GM12878 (cell line): Measurements from ENCODE around the gene TEC. TPM values are rescaled to one million over a fixed set of nuclear protein-coding genes. Genes with fewer than 3 reads are reported as not detected.
A peak's percentile ranks its signal among the peaks of the same experiment; 100 is the strongest.

Experiments
- ATAC-seq: fragments of 200-7000 bp; cut with Tn5 transposase; 3 replicates; pipeline ENCODE4 v1.9.1; 2020; ENCODE audit warnings: mild to moderate bottlenecking, moderate library complexity
- BruUV-seq: library from RNA; stranded (reverse); fragments of 400-500 nt; replicated peaks from 2 replicates; lab custom pipeline; 2021; lab: Mats Ljungman, UMichigan
- CTCF ChIA-PET: fragments of 300-600 bp; sonication (Branson Sonifier 250); formaldehyde crosslinking; extraction: SDS; loops from one replicate; lab custom pipeline; 2021; ENCODE audit warnings: inconsistent platforms; lab: Yijun Ruan, JAX
- POLR2A ChIA-PET: fragments of 350-600 bp; formaldehyde crosslinking; extraction: SDS; loops from one replicate; lab custom pipeline; 2021; ENCODE audit warnings: inconsistent platforms; lab: Charles Lee
- RAD21 ChIA-PET: fragments of 300-600 bp; sonication (Branson Sonifier 250); formaldehyde crosslinking; loops from one replicate; lab custom pipeline; 2023; ENCODE audit warnings: antibody characterized with exemption; ENCODE audit not compliant: unreplicated experiment; lab: Charles Lee
- SMC1A ChIA-PET: fragments of 300-600 bp; sonication (Branson Sonifier 250); formaldehyde crosslinking; loops from one replicate; lab custom pipeline; 2023; ENCODE audit not compliant: unreplicated experiment, uncharacterized antibody; lab: Charles Lee
- DNase-seq: peaks from one replicate; pipeline ENCODE4 v3.0.0-alpha.2; 2011; ENCODE audit warnings: low read depth, low spot score
- FAIRE-seq: peaks from 3 replicates; lab custom pipeline; 2011; peaks lifted over from hg19 to GRCh38; lab: Jason Lieb, UNC
- H2AFZ ChIP-seq: 2 replicates; pipeline ENCODE4 v1.6.0; 2011; ENCODE audit warnings: low read depth, low read length, control low read depth; ENCODE audit not compliant: control insufficient read depth
- H3K27ac ChIP-seq: 2 replicates; pipeline ENCODE4 v1.5.1; 2011; ENCODE audit warnings: control low read depth; ENCODE audit not compliant: control insufficient read depth, insufficient read depth
- H3K27me3 ChIP-seq, 2 experiments: replicated peaks in 1 of 2; 2 replicates each; pipeline versions ENCODE4 v1.6.0 to v1.6.1; 2011; ENCODE audit warnings: low read length in 1 of 2; ENCODE audit not compliant: control insufficient read depth in 2 of 2, insufficient read depth in 2 of 2
- H3K36me3 ChIP-seq, 2 experiments: 2 replicates each; pipeline ENCODE4 v1.5.1; 2011; ENCODE audit warnings: low read length in 1 of 2; ENCODE audit not compliant: control insufficient read depth in 2 of 2, insufficient read depth in 2 of 2
- H3K4me1 ChIP-seq: 2 replicates; pipeline ENCODE4 v1.6.1; 2011; ENCODE audit warnings: mild to moderate bottlenecking, low read length, moderate library complexity, mixed read lengths; ENCODE audit not compliant: control insufficient read depth, insufficient read depth
- H3K4me2 ChIP-seq: 2 replicates; pipeline ENCODE4 v1.6.0; 2011; ENCODE audit warnings: control low read depth; ENCODE audit not compliant: control insufficient read depth, insufficient read depth
- H3K4me3 ChIP-seq: fragments of 200-600 bp; sonication (generic); 2 replicates; pipeline ENCODE4 v1.5.1; 2016
- H3K79me2 ChIP-seq: 2 replicates; pipeline ENCODE4 v1.6.0; 2011; ENCODE audit warnings: low read length; ENCODE audit not compliant: control insufficient read depth, insufficient read depth
- H3K9ac ChIP-seq: 2 replicates; pipeline ENCODE4 v1.8.0; 2011; ENCODE audit warnings: low read length, control low read depth, mixed read lengths; ENCODE audit not compliant: control insufficient read depth, insufficient read depth
- H3K9me3 ChIP-seq: replicated peaks from 3 replicates; pipeline ENCODE4 v1.5.1; 2011; ENCODE audit warnings: mild to moderate bottlenecking, low read length; ENCODE audit not compliant: control insufficient read depth, insufficient read depth
- H4K20me1 ChIP-seq: 2 replicates; pipeline ENCODE4 v1.6.0; 2011; ENCODE audit not compliant: control insufficient read depth, insufficient read depth
- CUX1 ChIP-seq: IDR thresholded peaks from 2 replicates; pipeline ENCODE4 v1.6.1; 2012; ENCODE audit warnings: improper control_type of control experiment, low read depth, low read length; ENCODE audit not compliant: insufficient replicate concordance
- HDGF ChIP-seq: fragments of 450-650 bp; IDR thresholded peaks from 2 replicates; pipeline ENCODE4 v1.6.1; 2016; ENCODE audit warnings: antibody characterized with exemption
- WGBS: methylation state at CpG from one replicate; pipeline ENCODE4 v1.1.6; 2016; ENCODE audit warnings: low lambda C conversion rate; ENCODE audit not compliant: insufficient replicate concordance, insufficient coverage; ENCODE audit errors: missing lambda C conversion rate; 5-methylcytosine and 5-hydroxymethylcytosine counted together
- in situ Hi-C: fragments of 300-500 bp; cut with MboI; formaldehyde crosslinking; loops from 9 replicates; pipeline ENCODE4 v1.14.3; 2018; ENCODE audit warnings: mixed read lengths
- intact Hi-C: fragments of 100-400 bp; cut with micrococcal nuclease; formaldehyde crosslinking; loops from one replicate; pipeline ENCODE4 v1.14.2; 2022; ENCODE audit not compliant: unreplicated experiment
- polyA plus RNA-seq, 11 experiments: library from polyadenylated mRNA; depleted of rRNA in 4 of 11; unstranded in 6 of 11; stranded (reverse) in 5 of 11; fragments of >200 nt; fragmentation: Nextera tagmentation in 4 of 11; fragmentation: Illumina TruSeq in 1 of 11; extraction: Ambion mirVana in 4 of 11; extraction: Trizol in 1 of 11; gene quantifications; 1 replicate in 1 of 11; 2 replicates in 10 of 11; pipeline versions ENCODE4 v1.2.1 to v1.2.3, GENCODE V29; 2011 to 2016; ENCODE audit warnings: inconsistent platforms in 2 of 11, missing spikeins in 2 of 11, low read depth in 1 of 11
- total RNA-seq, 4 experiments: library from RNA; depleted of rRNA in 3 of 4; stranded (reverse); fragments of >200 nt in 3 of 4; fragmentation: Illumina TruSeq in 1 of 4; extraction: Trizol in 1 of 4; gene quantifications; 2 replicates each; pipeline versions ENCODE4 v1.2.1 to v1.2.3, GENCODE V29; 2013 to 2021

TEC gene
- total and polyA plus RNA-seq, 10 of the 15 experiments (the other 5 are each of a cell fraction or from before 2014, with no cell fraction given): 7.4 to 27.2 (median 17.1) TPM

GRCh38 chr4:48118081-48118480 lies 151.6 kb downstream of the TEC start (continued):
- no peak for TF ChIP-seq CUX1
- TF ChIP-seq, all 136 proteins: peak for 0

GRCh38 chr4:48116582-48116981 lies 153.1 kb downstream of the TEC start:
- intact Hi-C loops (no loop called here), in situ Hi-C loops (no loop called here)
- POLR2A ChIA-PET: no interaction called here
- no peak overlapping the region for H2AFZ ChIP-seq
- FAIRE-seq: no peak
- no peak overlapping the region for H3K4me3 ChIP-seq
- no peak overlapping the region for H3K4me2 ChIP-seq
- no peak for DNase-seq
- H3K27ac ChIP-seq: no peak overlapping the region
- no peaks in the 10 kb centered on the region for H3K9me3 ChIP-seq
- H3K36me3 ChIP-seq: no peaks in the 10 kb centered on the region
- 60% methylated on average over 3 of the region's 3 CpGs for WGBS
- SMC1A ChIA-PET: interaction anchor here (1.2 kb wide), 1 partner anchor 13 kb away, joined by 3 read pairs; no protein-coding TSS in a partner anchor
- no peaks in the 10 kb centered on the region for H4K20me1 ChIP-seq
- no peaks in the 10 kb centered on the region for H3K79me2 ChIP-seq
- no peaks in the 10 kb centered on the region for H3K4me1 ChIP-seq
- TF ChIP-seq HDGF: no peak
- ATAC-seq: peak; percentile 26; the same call in 1 of the 3 replicates
- BruUV-seq: no TSS peak
- RAD21 ChIA-PET: no interaction called here
- CTCF ChIA-PET: interaction anchor here (1.3 to 2.5 kb wide), 2 partner anchors 9 to 11 kb away, joined by 4 to 9 read pairs; no protein-coding TSS in a partner anchor
- H3K9ac ChIP-seq: no peak overlapping the region
- no peaks in the 10 kb centered on the region for H3K27me3 ChIP-seq
